Limb (tissue), 2 donors: Measurements from ENCODE around the gene IZUMO4.
A peak's percentile ranks its signal among the peaks of the same experiment; 100 is the strongest.

Experiments
- DNase-seq, 2 donors: peaks; one replicate each; pipeline ENCODE4 v3.0.0-alpha.2; 2016; ENCODE audit errors: extremely low spot score in 2 of 2

The IZUMO4 gene

GRCh38 chr19:2096480-2097202, at the start of gene IZUMO4:
Gene IZUMO4, plus strand, starts transcription at chr19:2096915. Its CDS starts 31 bp downstream, at chr19:2096946.
- DNase-seq: peak; percentile 98 to 100

GRCh38 chr19:2047076-2047448, 49.7 kb upstream of the IZUMO4 start:
- DNase-seq: no peak

GRCh38 chr19:2047449-2048103, 49.1 kb upstream of the IZUMO4 start:
- no peak for DNase-seq

GRCh38 chr19:2048104-2048958, 48.4 kb upstream of the IZUMO4 start:
- DNase-seq: no peak

GRCh38 chr19:2048959-2049740, 47.6 kb upstream of the IZUMO4 start:
- DNase-seq: peak in 1 of 2 donors; percentile 46

GRCh38 chr19:2049741-2050348, 46.9 kb upstream of the IZUMO4 start:
- DNase-seq: peak in 1 of 2 donors; percentile 70

- no peak for DNase-seq
Observed at GRCh38 chr19:2050349-2050990, 46.2 kb upstream of the IZUMO4 start.

- DNase-seq: peak; percentile 93 to 98
Observed at GRCh38 chr19:2050991-2051772, 45.5 kb upstream of the IZUMO4 start, which contains the start of gene MKNK2. Gene MKNK2, minus strand, starts transcription at chr19:2051244. Its CDS starts 393 bp downstream, at chr19:2050851.

GRCh38 chr19:2051773-2052704, 44.7 kb upstream of the IZUMO4 start:
- peak in 1 of 2 donors; percentile 33 for DNase-seq

GRCh38 chr19:2053601-2054389, 42.9 kb upstream of the IZUMO4 start:
- DNase-seq: no peak

GRCh38 chr19:2054763-2055162, 42.0 kb upstream of the IZUMO4 start:
- DNase-seq: no peak

GRCh38 chr19:2055931-2056836, 40.5 kb upstream of the IZUMO4 start:
- peak in 1 of 2 donors; percentile 76 for DNase-seq

- DNase-seq: no peak
Observed at GRCh38 chr19:2056837-2057192, 39.9 kb upstream of the IZUMO4 start.

- DNase-seq: no peak
Observed at GRCh38 chr19:2057484-2058469, 38.9 kb upstream of the IZUMO4 start.
